Muscle of back (tissue), 11 donors: ENCODE measurements around the gene CDK2AP2. TPM values are rescaled to one million over a fixed set of nuclear protein-coding genes. Genes with fewer than 3 reads are reported as not detected.

Experiments used
- DNase-seq, 3 donors: peaks; one replicate each; pipeline versions ENCODE4 v3.0.0 to v3.0.0-alpha.2; 2013
- polyA plus RNA-seq, 10 donors: library from polyadenylated mRNA; unstranded; fragments of 120-200 nt; gene quantifications; one replicate each; pipeline ENCODE4 v1.2.1, GENCODE V29; 2013; ENCODE audit not compliant: insufficient read length in 10 of 10

The CDK2AP2 gene
- polyA plus RNA-seq, 10 donors, result 14.2 to 21.3 (median 17.1) TPM

- DNase-seq, result peak in 2 of 3 donors; percentile 27 to 54
These were observed 3.7 kb downstream of the CDK2AP2 start for GRCh38 chr11:67504005-67504949.

GRCh38 chr11:67503119-67504004, 4.6 kb downstream of the CDK2AP2 start:
- DNase-seq, result no peak

- no peak for DNase-seq
These were observed 5.5 kb downstream of the CDK2AP2 start for GRCh38 chr11:67502328-67502979.

GRCh38 chr11:67501854-67502253, 6.1 kb downstream of the CDK2AP2 start:
- no peak for DNase-seq

- no peak for DNase-seq
These were observed 6.9 kb downstream of the CDK2AP2 start for GRCh38 chr11:67500831-67501715.

- no peak for DNase-seq
These were observed 7.5 kb downstream of the CDK2AP2 start for GRCh38 chr11:67500484-67500821.

- no peak for DNase-seq
These were observed 8.0 kb downstream of the CDK2AP2 start for GRCh38 chr11:67499808-67500483.

GRCh38 chr11:67498544-67498972, 9.4 kb downstream of the CDK2AP2 start:
- no peak for DNase-seq

GRCh38 chr11:67497656-67498291, 10.2 kb downstream of the CDK2AP2 start:
- no peak for DNase-seq

GRCh38 chr11:67496113-67496512, 11.8 kb downstream of the CDK2AP2 start:
- DNase-seq, result no peak

GRCh38 chr11:67495234-67496005, 12.5 kb downstream of the CDK2AP2 start:
- DNase-seq, result no peak

- DNase-seq, result no peak
These were observed 13.4 kb downstream of the CDK2AP2 start for GRCh38 chr11:67494371-67495233.

GRCh38 chr11:67493548-67494370, 14.2 kb downstream of the CDK2AP2 start:
- DNase-seq, result no peak

GRCh38 chr11:67492801-67493547, 15.0 kb downstream of the CDK2AP2 start:
- no peak for DNase-seq

GRCh38 chr11:67492069-67492727, 15.8 kb downstream of the CDK2AP2 start:
- DNase-seq, result no peak
